Epithelial cell of esophagus (primary cell): Measurements from ENCODE around the gene VTI1A.

ENCODE experiments used
- DNase-seq: peaks from one replicate; pipeline ENCODE4 v3.0.0; 2010; ENCODE audit warnings: low read depth
- H3K4me3 ChIP-seq: 2 replicates; pipeline ENCODE4 v1.5.1; 2011; ENCODE audit warnings: mild to moderate bottlenecking, low read length, control low read depth
- CTCF ChIP-seq: IDR thresholded peaks from 2 replicates; pipeline ENCODE4 v1.5.1; 2011; ENCODE audit warnings: low read depth, mild to moderate bottlenecking, low read length, control low read depth, inconsistent platforms; ENCODE audit not compliant: insufficient read depth; ENCODE audit errors: missing control alignments

Gene VTI1A

GRCh38 chr10:112802411-112803022, 355.5 kb downstream of the VTI1A start:
- no peak for TF ChIP-seq CTCF
- no peak for DNase-seq
- H3K4me3 ChIP-seq: no peak overlapping the region

DNA sequence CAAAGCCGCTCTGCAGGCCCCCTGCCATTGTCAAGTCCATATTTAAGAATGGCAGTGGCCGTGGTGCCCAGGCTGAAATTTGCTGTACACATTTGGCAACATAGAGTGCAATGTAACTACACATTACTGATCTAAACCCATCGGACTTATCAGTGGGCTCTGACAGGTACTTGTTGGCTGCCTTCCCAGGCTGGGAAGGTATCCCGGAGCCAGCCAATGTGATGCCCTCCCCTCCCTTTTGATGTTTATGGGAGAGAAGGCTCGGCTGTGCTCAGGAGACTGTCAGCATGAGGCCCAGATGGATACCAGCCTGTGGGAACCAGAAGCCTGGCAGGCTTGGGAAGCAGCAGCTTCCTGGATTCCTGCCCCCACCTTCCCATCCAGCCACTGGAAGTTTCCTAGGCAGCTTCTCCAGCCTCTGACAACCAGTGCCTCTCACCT, 357.0 kb downstream of the VTI1A start:
- H3K4me3 ChIP-seq: no peak overlapping the region
- no peak for TF ChIP-seq CTCF
- peak; percentile 17 for DNase-seq

DNA sequence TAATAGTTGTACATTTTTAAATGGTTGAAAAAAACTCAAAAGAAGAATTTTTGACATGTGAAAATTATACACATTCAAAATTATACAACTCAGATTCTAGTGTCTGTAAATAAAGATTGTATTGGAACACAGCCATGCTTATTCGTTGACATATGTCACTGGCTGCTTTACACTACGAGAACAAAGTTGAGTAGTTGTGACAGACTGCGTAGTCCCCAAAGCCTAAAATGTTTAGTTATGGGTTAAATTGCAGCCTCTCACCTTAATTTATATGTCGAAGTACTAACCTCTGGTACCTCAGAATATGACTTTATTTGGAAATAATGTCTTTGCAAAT, 358.2 kb downstream of the VTI1A start:
- H3K4me3 ChIP-seq: no peak overlapping the region
- no peak for DNase-seq
- no peak for TF ChIP-seq CTCF

DNA sequence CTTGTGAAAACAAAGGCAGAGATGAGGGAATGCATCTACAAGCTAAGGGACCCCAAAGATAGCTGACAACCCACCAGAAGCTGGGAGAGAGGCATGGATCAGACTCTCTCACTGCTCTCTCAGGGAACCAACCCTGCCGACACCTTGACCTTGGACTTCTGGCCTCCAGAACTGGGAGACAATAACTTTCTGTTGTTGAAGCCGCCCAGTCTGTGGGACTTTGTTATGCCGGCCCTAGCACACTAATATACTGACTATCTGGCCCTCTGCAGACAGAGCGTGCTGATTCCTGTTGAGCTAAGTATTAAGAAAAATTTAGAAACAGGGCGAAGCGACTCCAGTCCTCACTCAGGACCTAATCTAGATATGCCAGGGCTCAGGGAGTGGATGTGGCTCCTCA, 358.7 kb downstream of the VTI1A start:
- no peak for DNase-seq
- no peak for TF ChIP-seq CTCF
- no peak overlapping the region for H3K4me3 ChIP-seq

- TF ChIP-seq CTCF: no peak
- no peak for DNase-seq
- H3K4me3 ChIP-seq: no peak overlapping the region
Observed at GRCh38 chr10:112807013-112807412, 360.0 kb downstream of the VTI1A start.

- no peak for TF ChIP-seq CTCF
- DNase-seq: no peak
- H3K4me3 ChIP-seq: no peak overlapping the region
Observed at GRCh38 chr10:112809736-112810135, 362.7 kb downstream of the VTI1A start.

DNA sequence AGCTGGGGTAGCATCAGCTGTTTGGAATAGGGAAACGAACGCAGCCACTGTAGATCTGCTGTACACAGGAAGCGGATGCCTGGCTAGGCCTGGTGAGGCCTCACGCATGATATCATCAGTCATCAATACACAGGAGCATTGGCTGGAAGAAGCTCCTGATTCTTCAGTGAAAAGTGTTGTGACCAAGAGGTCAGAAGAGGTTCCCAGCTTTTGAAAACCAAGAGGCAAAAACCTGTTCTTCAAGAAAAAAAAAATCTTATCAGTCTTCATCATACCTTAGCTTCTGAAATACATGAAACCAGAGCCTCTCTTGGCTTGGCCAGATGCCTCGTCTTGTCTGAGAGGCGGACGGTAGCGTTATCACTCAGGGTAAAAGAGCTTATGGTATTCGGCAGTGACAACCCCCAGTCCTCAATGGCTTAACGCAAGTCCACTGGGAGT, 363.7 kb downstream of the VTI1A start:
- no peak for DNase-seq
- no peak for TF ChIP-seq CTCF
- H3K4me3 ChIP-seq: no peak overlapping the region
